Astrocyte of the spinal cord (primary cell): ENCODE measurements around the gene PDE4C.
A peak's percentile ranks its signal among the peaks of the same experiment; 100 is the strongest.

Source experiments
- DNase-seq: peaks from one replicate; pipeline ENCODE4 v3.0.0; 2011; ENCODE audit warnings: low read depth, low spot score
- H3K4me3 ChIP-seq: 2 replicates; pipeline ENCODE4 v1.5.1; 2011; ENCODE audit warnings: low read depth, mild to moderate bottlenecking, low read length, moderate library complexity
- CTCF ChIP-seq: IDR thresholded peaks from 2 replicates; pipeline ENCODE4 v1.5.1; 2012; ENCODE audit warnings: low read depth, mild to moderate bottlenecking, low read length, inconsistent platforms
- in situ Hi-C: cut with HindIII; loops from 2 replicates; pipeline ENCODE4 v1.10.0; 2017; ENCODE audit warnings: low sequenced_read_pairs

Gene PDE4C

GRCh38 chr19:18193388-18194180, 32.7 kb downstream of the PDE4C start:
- H3K4me3 ChIP-seq, result peak overlapping the region; percentile 81
- in situ Hi-C loops, result no loop called here

GRCh38 chr19:18192673-18193387, 33.4 kb downstream of the PDE4C start, which contains the start of gene MPV17L2:
MPV17L2 (plus strand) TSS chr19:18193218; CDS start chr19:18193282, 64 bp downstream.
- no peak for TF ChIP-seq CTCF
- in situ Hi-C loops, result no loop called here
- peak; percentile 100 for DNase-seq
- H3K4me3 ChIP-seq, result peak within 1 kb of the TSS; percentile 81

More at GRCh38 chr19:18193388-18194180, 32.7 kb downstream of the PDE4C start:
- DNase-seq, result no peak
- TF ChIP-seq CTCF, result no peak

GRCh38 chr19:18191640-18192062, 34.6 kb downstream of the PDE4C start:
- in situ Hi-C loops, result no loop called here
- H3K4me3 ChIP-seq, result peak overlapping the region; percentile 57
- no peak for DNase-seq
- no peak for TF ChIP-seq CTCF

GRCh38 chr19:18190278-18190677, 36.0 kb downstream of the PDE4C start:
- no peak for TF ChIP-seq CTCF

GRCh38 chr19:18185538-18185937, 40.7 kb downstream of the PDE4C start:
- H3K4me3 ChIP-seq, result no peak overlapping the region
- no peak for TF ChIP-seq CTCF
- DNase-seq, result no peak
- in situ Hi-C loops, result no loop called here

More at GRCh38 chr19:18190278-18190677, 36.0 kb downstream of the PDE4C start:
- DNase-seq, result no peak
- no peak overlapping the region for H3K4me3 ChIP-seq
- in situ Hi-C loops, result no loop called here

- in situ Hi-C loops, result no loop called here
- DNase-seq, result no peak
- H3K4me3 ChIP-seq, result no peak overlapping the region
- no peak for TF ChIP-seq CTCF
Measured at GRCh38 chr19:18183529-18183928, 42.7 kb downstream of the PDE4C start.
